Activated B cell treated with CpG ODN at 0.5 μM for 24 hours (primary cell): ENCODE measurements around the gene C2orf76. TPM values are rescaled to one million over a fixed set of nuclear protein-coding genes. Genes with fewer than 3 reads are reported as not detected.

Source experiments
- ATAC-seq: fragments of 200-7000 bp; cut with Tn5 transposase; one replicate; pipeline ENCODE4 v1.10.0; 2021; ENCODE audit warnings: low read depth, mild to moderate bottlenecking, moderate library complexity
- CTCF ChIA-PET: fragments of 350-600 bp; sonication (Branson Sonifier 250); formaldehyde crosslinking; loops from one replicate; lab custom pipeline; 2021; ENCODE audit warnings: antibody characterized with exemption; lab: Charles Lee
- POLR2A ChIA-PET: fragments of 350-600 bp; sonication (Branson Sonifier 250); formaldehyde crosslinking; loops from one replicate; lab custom pipeline; 2021; ENCODE audit warnings: antibody characterized with exemption; lab: Charles Lee
- DNase-seq: peaks from one replicate; pipeline ENCODE4 v3.0.0; 2022
- H3K27ac Mint-ChIP-seq: one replicate; pipeline ENCODE4 v1.8.0; 2020; ENCODE audit warnings: mixed read lengths
- H3K27me3 Mint-ChIP-seq: one replicate; pipeline ENCODE4 v1.8.0; 2021; ENCODE audit warnings: mixed read lengths
- H3K36me3 Mint-ChIP-seq: one replicate; pipeline ENCODE4 v1.8.0; 2021; ENCODE audit warnings: low read depth, mixed read lengths
- H3K4me1 Mint-ChIP-seq: one replicate; pipeline ENCODE4 v1.8.0; 2021; ENCODE audit warnings: mixed read lengths
- H3K4me3 Mint-ChIP-seq: one replicate; pipeline ENCODE4 v1.8.0; 2020; ENCODE audit warnings: mild to moderate bottlenecking, mixed read lengths
- H3K9me3 Mint-ChIP-seq: one replicate; pipeline ENCODE4 v1.8.0; 2020; ENCODE audit warnings: mixed read lengths
- CTCF ChIP-seq: fragments of 200-600 bp; IDR thresholded peaks from one replicate; pipeline ENCODE4 v1.8.0; 2022; ENCODE audit warnings: antibody characterized with exemption, mild to moderate bottlenecking
- intact Hi-C: fragments of 100-400 bp; cut with micrococcal nuclease; formaldehyde crosslinking; loops from one replicate; pipeline ENCODE4 v1.15.1; 2024
- total RNA-seq: library from RNA; stranded (reverse); gene quantifications from 2 replicates; pipeline ENCODE4 v1.2.3, GENCODE V29; 2022

Gene C2orf76
- total RNA-seq, 1 donor from 2014 or later: 11.0 TPM

GRCh38 chr2:119384971-119385370 lies 18.3 kb upstream of the C2orf76 start:
- no peak overlapping the region for H3K4me3 Mint-ChIP-seq
- ATAC-seq (no peak), DNase-seq (no peak)
- no peak for TF ChIP-seq CTCF
- H3K27ac Mint-ChIP-seq: no peak overlapping the region
- H3K27me3 Mint-ChIP-seq: peaks cover 5% of the 10 kb centered on the region
- CTCF ChIA-PET: no interaction called here
- H3K36me3 Mint-ChIP-seq: no peaks in the 10 kb centered on the region
- peaks cover 7% of the 10 kb centered on the region for H3K4me1 Mint-ChIP-seq
- POLR2A ChIA-PET: no interaction called here
- no peaks in the 10 kb centered on the region for H3K9me3 Mint-ChIP-seq
- intact Hi-C loops: no loop called here

DNA sequence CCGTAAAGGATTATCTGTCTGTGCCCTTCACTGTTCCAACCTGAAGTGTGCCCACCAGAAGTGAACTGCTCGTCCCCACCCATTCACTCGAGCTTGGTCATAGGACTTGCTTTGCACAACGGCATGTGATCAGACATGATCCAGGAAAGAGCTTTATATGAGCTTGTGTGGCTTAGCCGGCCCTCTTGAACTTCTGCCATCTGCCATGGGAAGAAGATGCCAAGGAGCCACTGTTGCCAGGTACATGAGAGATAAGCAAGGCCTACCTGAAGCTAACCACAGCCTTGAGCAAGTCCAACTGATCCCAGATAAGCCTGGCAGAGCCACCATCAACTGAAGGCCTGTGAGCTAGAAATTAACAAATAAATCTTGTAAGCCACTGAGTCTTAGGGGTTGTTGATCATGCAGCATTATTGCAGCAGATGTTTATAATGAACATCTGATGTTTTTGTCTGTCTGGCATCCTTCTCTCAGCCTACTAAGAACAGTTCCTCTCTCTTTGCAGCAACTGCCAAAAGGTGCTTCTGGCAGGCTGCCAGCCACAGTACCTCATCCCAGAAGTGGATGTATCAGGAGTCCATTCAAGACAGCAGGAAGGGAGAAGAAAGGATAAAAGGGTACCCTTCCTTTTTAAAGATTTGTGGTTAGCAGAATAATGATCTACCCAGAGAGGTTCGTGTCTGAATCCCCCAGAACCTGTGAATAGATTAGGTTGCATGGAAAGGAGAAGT lies 16.9 kb upstream of the C2orf76 start:
- no peak for TF ChIP-seq CTCF
- no peak overlapping the region for H3K27ac Mint-ChIP-seq
- H3K4me3 Mint-ChIP-seq: no peak overlapping the region
- peaks cover 5% of the 10 kb centered on the region for H3K27me3 Mint-ChIP-seq
- peaks cover 7% of the 10 kb centered on the region for H3K4me1 Mint-ChIP-seq
- ATAC-seq (no peak), DNase-seq (no peak)
- ChIA-PET CTCF (no interaction called here), POLR2A (no interaction called here)
- intact Hi-C loops: no loop called here
- H3K9me3 Mint-ChIP-seq: no peaks in the 10 kb centered on the region
- no peaks in the 10 kb centered on the region for H3K36me3 Mint-ChIP-seq

DNA sequence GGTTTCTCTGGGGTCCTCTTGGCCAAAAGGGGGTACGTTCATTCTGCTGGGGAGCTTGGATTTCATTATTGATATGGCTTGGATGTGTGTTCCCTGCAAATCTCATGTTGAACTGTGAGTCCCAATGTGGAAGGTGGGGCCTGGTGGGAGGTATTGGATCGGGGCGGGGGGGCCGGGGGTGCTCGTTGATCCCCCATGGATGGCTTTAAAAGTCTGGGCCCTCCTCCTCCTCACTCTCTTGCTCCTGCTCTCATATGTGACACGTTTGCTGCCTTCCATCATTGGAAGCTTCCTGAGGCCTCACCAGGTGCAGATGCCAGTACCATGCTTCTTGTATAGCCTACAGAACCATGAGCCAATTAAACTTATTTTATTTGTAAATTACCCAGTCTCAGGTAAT lies 11.9 kb upstream of the C2orf76 start:
- ChIA-PET POLR2A (no interaction called here), CTCF (no interaction called here)
- H3K36me3 Mint-ChIP-seq: peaks cover 19% of the 10 kb centered on the region
- H3K4me3 Mint-ChIP-seq: no peak overlapping the region
- intact Hi-C loops: no loop called here
- no peaks in the 10 kb centered on the region for H3K4me1 Mint-ChIP-seq
- peaks cover 8% of the 10 kb centered on the region for H3K9me3 Mint-ChIP-seq
- H3K27me3 Mint-ChIP-seq: no peaks in the 10 kb centered on the region
- TF ChIP-seq CTCF: no peak
- no peak for DNase-seq
- no peak for ATAC-seq
- H3K27ac Mint-ChIP-seq: no peak overlapping the region

- CTCF ChIA-PET: no interaction called here
- ATAC-seq (no peak), DNase-seq (no peak)
- intact Hi-C loops: no loop called here
- Mint-ChIP-seq H3K4me3 (no peak overlapping the region), H3K4me1 (no peaks in the 10 kb centered on the region), H3K9me3 (peaks cover 8% of the 10 kb centered on the region), H3K27ac (no peak overlapping the region), H3K36me3 (peaks cover 25% of the 10 kb centered on the region), H3K27me3 (no peaks in the 10 kb centered on the region)
- POLR2A ChIA-PET: interaction anchor here (0.5 kb wide), 1 partner anchor 23 kb away, joined by 3 read pairs; no protein-coding TSS in a partner anchor
- no peak for TF ChIP-seq CTCF
Observed at GRCh38 chr2:119377993-119378345, 11.3 kb upstream of the C2orf76 start.

GRCh38 chr2:119377294-119377992 lies 10.8 kb upstream of the C2orf76 start:
- intact Hi-C loops: no loop called here

More at GRCh38 chr2:119377294-119377992, 10.8 kb upstream of the C2orf76 start:
- TF ChIP-seq CTCF: no peak
- H3K27me3 Mint-ChIP-seq: no peaks in the 10 kb centered on the region
- H3K4me1 Mint-ChIP-seq: no peaks in the 10 kb centered on the region
- ChIA-PET POLR2A (interaction anchor here (0.5 to 0.8 kb wide), 2 partner anchors 13 to 24 kb away, joined by 3 read pairs; no protein-coding TSS in a partner anchor), CTCF (no interaction called here)
- no peak overlapping the region for H3K4me3 Mint-ChIP-seq
- H3K36me3 Mint-ChIP-seq: peaks cover 30% of the 10 kb centered on the region
- ATAC-seq: no peak
- H3K27ac Mint-ChIP-seq: no peak overlapping the region
- H3K9me3 Mint-ChIP-seq: peaks cover 8% of the 10 kb centered on the region
- DNase-seq: no peak
